ENCODE measurements around the gene NEMP2. TPM values are rescaled to one million over a fixed set of nuclear protein-coding genes. Genes with fewer than 3 reads are reported as not detected.
A peak's percentile ranks its signal among the peaks of the same experiment; 100 is the strongest.
"Not testable (repeated sequence)": the region's sequence is repeated elsewhere in the genome, so short reads cannot be mapped to it uniquely, and the experiment has no call there.

NEMP2 gene
- total RNA-seq, 1 donor from 2014 or later: 7.2 TPM

GRCh38 chr2:190468814-190469569 is 65.5 kb downstream of the NEMP2 start:
- Mint-ChIP-seq H3K9me3 (peaks cover 5% of the 10 kb centered on the region), H3K27ac (peak overlapping the region; percentile 81), H3K4me3 (peak overlapping the region; percentile 55), H3K36me3 (peaks cover 7% of the 10 kb centered on the region), H3K27me3 (no peaks in the 10 kb centered on the region), H3K4me1 (ENCODE audit: unreplicated experiment) (peaks cover 32% of the 10 kb centered on the region)
- no peak for DNase-seq (ENCODE audit: extremely low spot score, unreplicated experiment)
- TF ChIP-seq CTCF (conservative IDR thresholded peaks at IDR 0.05): no peak

GRCh38 chr2:190468354-190468753 is 66.2 kb downstream of the NEMP2 start:
- H3K9me3 Mint-ChIP-seq; DNase-seq (ENCODE audit: extremely low spot score, unreplicated experiment): not testable (repeated sequence)

GRCh38 chr2:190467575-190468083 is 66.9 kb downstream of the NEMP2 start:
- H3K4me3 Mint-ChIP-seq: no peak overlapping the region
- H3K27ac Mint-ChIP-seq: peak overlapping the region; percentile 77
- no peaks in the 10 kb centered on the region for H3K27me3 Mint-ChIP-seq
- H3K9me3 Mint-ChIP-seq: peaks cover 5% of the 10 kb centered on the region
- H3K4me1 Mint-ChIP-seq (ENCODE audit: unreplicated experiment): peaks cover 32% of the 10 kb centered on the region
- TF ChIP-seq CTCF (conservative IDR thresholded peaks at IDR 0.05): no peak
- peaks cover 7% of the 10 kb centered on the region for H3K36me3 Mint-ChIP-seq
- no peak for DNase-seq (ENCODE audit: extremely low spot score, unreplicated experiment)

More at GRCh38 chr2:190468354-190468753, 66.2 kb downstream of the NEMP2 start:
- peak overlapping the region; percentile 55 for H3K4me3 Mint-ChIP-seq
- peaks cover 32% of the 10 kb centered on the region for H3K4me1 Mint-ChIP-seq (ENCODE audit: unreplicated experiment)
- H3K27ac Mint-ChIP-seq: peak overlapping the region; percentile 81
- not testable (repeated sequence) for H3K27me3 Mint-ChIP-seq, H3K36me3 Mint-ChIP-seq

GRCh38 chr2:190466819-190467446 is 67.6 kb downstream of the NEMP2 start:
- H3K27ac Mint-ChIP-seq: peak overlapping the region; percentile 50
- no peak overlapping the region for H3K4me3 Mint-ChIP-seq
- peaks cover 32% of the 10 kb centered on the region for H3K4me1 Mint-ChIP-seq (ENCODE audit: unreplicated experiment)

GRCh38 chr2:190465060-190465459 is 69.5 kb downstream of the NEMP2 start:
- Mint-ChIP-seq H3K27ac (no peak overlapping the region), H3K9me3 (no peaks in the 10 kb centered on the region), H3K36me3 (peaks cover 3% of the 10 kb centered on the region), H3K4me1 (ENCODE audit: unreplicated experiment) (peaks cover 29% of the 10 kb centered on the region), H3K27me3 (no peaks in the 10 kb centered on the region), H3K4me3 (no peak overlapping the region)
- no peak for TF ChIP-seq CTCF (conservative IDR thresholded peaks at IDR 0.05)
- DNase-seq (ENCODE audit: extremely low spot score, unreplicated experiment): no peak

More at GRCh38 chr2:190466819-190467446, 67.6 kb downstream of the NEMP2 start:
- no peak for DNase-seq (ENCODE audit: extremely low spot score, unreplicated experiment)
- Mint-ChIP-seq H3K9me3 (no peaks in the 10 kb centered on the region), H3K36me3 (peaks cover 3% of the 10 kb centered on the region), H3K27me3 (no peaks in the 10 kb centered on the region)
- no peak for TF ChIP-seq CTCF (conservative IDR thresholded peaks at IDR 0.05)

GRCh38 chr2:190462611-190463010 is 71.9 kb downstream of the NEMP2 start:
- TF ChIP-seq CTCF (conservative IDR thresholded peaks at IDR 0.05): no peak
- Mint-ChIP-seq H3K4me1 (ENCODE audit: unreplicated experiment) (peaks cover 11% of the 10 kb centered on the region), H3K27me3 (no peaks in the 10 kb centered on the region), H3K9me3 (no peaks in the 10 kb centered on the region), H3K36me3 (peaks cover 1% of the 10 kb centered on the region), H3K27ac (no peak overlapping the region), H3K4me3 (no peak overlapping the region)
- DNase-seq (ENCODE audit: extremely low spot score, unreplicated experiment): no peak
